Heart left ventricle (tissue), 13 donors: Measurements from ENCODE around the gene WWOX.

Experiments
- CTCF ChIP-seq, 12 donors: fragments of 200-600 bp; sonication (generic) in 4 of 12; IDR thresholded peaks; one replicate each; pipeline versions ENCODE4 v1.5.0 to v1.8.0; 2018 to 2022; ENCODE audit warnings: antibody characterized with exemption in 12 of 12, mild to moderate bottlenecking in 5 of 12
- POLR2A ChIP-seq, 2 donors: fragments of 450-650 bp; IDR thresholded peaks; one replicate each; pipeline ENCODE4 v1.6.1; 2017; ENCODE audit warnings: antibody characterized with exemption in 2 of 2, mild to moderate bottlenecking in 2 of 2, moderate library complexity in 2 of 2
- donor health status: ischemic (EF 13 %, LVEDD 7.1; RV severe dilation, severe dysfunction).
- donor health status: DM: no; HTN: yes; CAD: no.
- donor health status: DM: no; HTN: no; CAD: no.
- donor health status: ischemic (EF 25% LVEDD 6.9; RV normal size, moderate dysfunction).
- donor health status: ischemic (EF 25% LVEDD 5.7; RV mildly dilated, moderate dysfunction).
- donor health status: ischemic (EF 35%, LVEDD 5.7; RV mildly dilated, moderate dysfunction).
- donor health status: nonischemic (EF 11% LVEDD 7.7; RV severe dilation, severe dysfunction).
- donor health status: DM: yes; HTN: yes; CAD: no.
- donor health status: PGD.
- donor health status: ischemic (EF 29% LVEDD 5.4; RV normal size, mild dysfunction).
- donor health status: nonischemic (EF 23%, LVEDD 6.1; RV moderate dilation, normal function).

- TF ChIP-seq CTCF (IDR thresholded peaks at IDR 0.05) (no peak), POLR2A (IDR thresholded peaks at IDR 0.05) (no peak)
These were observed 977.9 kb downstream of the WWOX start for GRCh38 chr16:79077346-79077745.
